ENCODE measurements around the gene UQCR11.

UQCR11 gene

DNA sequence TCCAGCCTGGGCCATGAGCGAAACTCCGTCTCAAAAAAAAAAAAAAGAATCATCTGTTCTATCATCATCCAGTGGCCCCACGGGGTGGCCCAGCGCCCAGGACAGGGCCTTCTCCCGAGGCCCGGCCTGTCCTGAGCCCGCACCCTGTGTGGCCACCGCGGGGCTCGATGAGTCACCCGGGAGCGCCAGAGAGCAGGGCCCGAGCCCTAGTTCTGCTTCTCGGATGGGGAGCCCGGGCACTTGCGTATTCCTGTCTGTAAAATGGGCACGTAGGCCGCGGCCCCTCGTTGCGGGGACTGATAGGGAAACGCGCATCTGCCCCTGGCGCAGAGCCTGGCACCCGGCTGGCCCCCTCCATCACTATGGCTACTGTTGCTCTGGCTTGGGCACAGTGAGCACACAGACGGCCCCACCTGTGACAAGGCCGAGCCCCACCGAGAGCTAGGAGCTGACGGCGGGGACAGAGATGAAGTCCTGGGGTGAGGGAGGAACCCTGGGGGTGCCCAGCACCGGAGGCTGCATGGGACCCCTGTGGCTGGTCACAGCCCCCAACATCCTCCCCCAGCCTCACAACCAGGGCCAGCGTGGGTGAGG lies 21.3 kb upstream of the UQCR11 start:
- TF ChIP-seq TEAD4 (IDR thresholded peaks at IDR 0.05) = no peak
- no peak for TF ChIP-seq TAF1 (IDR thresholded peaks at IDR 0.05; ENCODE audit: low read depth)
- TF ChIP-seq, protein P1, sequence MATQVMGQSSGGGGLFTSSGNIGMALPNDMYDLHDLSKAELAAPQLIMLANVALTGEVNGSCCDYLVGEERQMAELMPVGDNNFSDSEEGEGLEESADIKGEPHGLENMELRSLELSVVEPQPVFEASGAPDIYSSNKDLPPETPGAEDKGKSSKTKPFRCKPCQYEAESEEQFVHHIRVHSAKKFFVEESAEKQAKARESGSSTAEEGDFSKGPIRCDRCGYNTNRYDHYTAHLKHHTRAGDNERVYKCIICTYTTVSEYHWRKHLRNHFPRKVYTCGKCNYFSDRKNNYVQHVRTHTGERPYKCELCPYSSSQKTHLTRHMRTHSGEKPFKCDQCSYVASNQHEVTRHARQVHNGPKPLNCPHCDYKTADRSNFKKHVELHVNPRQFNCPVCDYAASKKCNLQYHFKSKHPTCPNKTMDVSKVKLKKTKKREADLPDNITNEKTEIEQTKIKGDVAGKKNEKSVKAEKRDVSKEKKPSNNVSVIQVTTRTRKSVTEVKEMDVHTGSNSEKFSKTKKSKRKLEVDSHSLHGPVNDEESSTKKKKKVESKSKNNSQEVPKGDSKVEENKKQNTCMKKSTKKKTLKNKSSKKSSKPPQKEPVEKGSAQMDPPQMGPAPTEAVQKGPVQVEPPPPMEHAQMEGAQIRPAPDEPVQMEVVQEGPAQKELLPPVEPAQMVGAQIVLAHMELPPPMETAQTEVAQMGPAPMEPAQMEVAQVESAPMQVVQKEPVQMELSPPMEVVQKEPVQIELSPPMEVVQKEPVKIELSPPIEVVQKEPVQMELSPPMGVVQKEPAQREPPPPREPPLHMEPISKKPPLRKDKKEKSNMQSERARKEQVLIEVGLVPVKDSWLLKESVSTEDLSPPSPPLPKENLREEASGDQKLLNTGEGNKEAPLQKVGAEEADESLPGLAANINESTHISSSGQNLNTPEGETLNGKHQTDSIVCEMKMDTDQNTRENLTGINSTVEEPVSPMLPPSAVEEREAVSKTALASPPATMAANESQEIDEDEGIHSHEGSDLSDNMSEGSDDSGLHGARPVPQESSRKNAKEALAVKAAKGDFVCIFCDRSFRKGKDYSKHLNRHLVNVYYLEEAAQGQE (IDR thresholded peaks at IDR 0.05; ENCODE audit: low read depth) = no peak
- TF ChIP-seq RAD21 (IDR thresholded peaks at IDR 0.05; ENCODE audit: low read depth) = no peak
- TF ChIP-seq FOXM1 (IDR thresholded peaks at IDR 0.05; ENCODE audit: borderline replicate concordance, low read depth) = no peak
- no peak for TF ChIP-seq EGR1 (IDR thresholded peaks at IDR 0.05)
- no peak for TF ChIP-seq TCF12 (IDR thresholded peaks at IDR 0.05; ENCODE audit: low read depth)
- no peak for TF ChIP-seq USF1 (IDR thresholded peaks at IDR 0.05)
- TF ChIP-seq CREB1 (IDR thresholded peaks at IDR 0.05; ENCODE audit: low read depth) = no peak
- no peak for TF ChIP-seq YY1 (IDR thresholded peaks at IDR 0.05; ENCODE audit: low read depth)
- no peak for TF ChIP-seq ZBTB7A (IDR thresholded peaks at IDR 0.05; ENCODE audit: low read depth)
- TF ChIP-seq, protein P2, sequence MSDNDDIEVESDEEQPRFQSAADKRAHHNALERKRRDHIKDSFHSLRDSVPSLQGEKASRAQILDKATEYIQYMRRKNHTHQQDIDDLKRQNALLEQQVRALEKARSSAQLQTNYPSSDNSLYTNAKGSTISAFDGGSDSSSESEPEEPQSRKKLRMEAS (IDR thresholded peaks at IDR 0.05) = no peak
- TF ChIP-seq CEBPB (IDR thresholded peaks at IDR 0.05) = no peak

DNA sequence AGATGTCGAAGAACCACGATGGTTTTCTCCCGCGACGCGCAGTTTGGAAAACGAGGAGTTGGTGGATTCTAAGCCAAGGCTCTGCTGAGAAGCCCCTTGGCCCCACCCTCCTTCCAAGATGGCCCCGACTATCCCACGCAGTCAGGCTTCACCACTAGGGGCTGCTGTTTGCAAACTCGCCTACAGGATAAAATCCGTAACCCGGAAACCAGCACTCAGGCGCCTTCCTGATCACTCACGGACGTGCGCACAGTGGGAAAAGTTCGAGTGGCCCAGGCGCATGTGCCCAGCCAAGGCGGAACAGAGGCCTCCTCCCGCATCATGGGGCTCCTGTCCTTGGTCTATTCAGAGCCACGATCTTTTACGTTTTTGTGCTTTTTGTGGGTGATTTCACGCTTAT lies 19.2 kb upstream of the UQCR11 start:
- TF ChIP-seq ZBTB7A (IDR thresholded peaks at IDR 0.05; ENCODE audit: low read depth) (no peak), RAD21 (IDR thresholded peaks at IDR 0.05; ENCODE audit: low read depth) (peak; percentile 57), YY1 (IDR thresholded peaks at IDR 0.05; ENCODE audit: low read depth) (peak; percentile 86)

GRCh38 chr19:1622541-1622940 lies 17.3 kb upstream of the UQCR11 start:
- TF ChIP-seq USF1 (IDR thresholded peaks at IDR 0.05) = no peak
- TF ChIP-seq YY1 (IDR thresholded peaks at IDR 0.05; ENCODE audit: low read depth) = no peak
- TF ChIP-seq EGR1 (IDR thresholded peaks at IDR 0.05) = no peak
- no peak for TF ChIP-seq TAF1 (IDR thresholded peaks at IDR 0.05; ENCODE audit: low read depth)
- TF ChIP-seq ZBTB7A (IDR thresholded peaks at IDR 0.05; ENCODE audit: low read depth) = no peak

- TF ChIP-seq TCF12 (IDR thresholded peaks at IDR 0.05; ENCODE audit: low read depth) = no peak
- TF ChIP-seq, protein P1 (IDR thresholded peaks at IDR 0.05; ENCODE audit: low read depth) = no peak
- no peak for TF ChIP-seq FOXM1 (IDR thresholded peaks at IDR 0.05; ENCODE audit: borderline replicate concordance, low read depth)
- TF ChIP-seq NFIC (IDR thresholded peaks at IDR 0.05) = no peak
- no peak for TF ChIP-seq CEBPB (IDR thresholded peaks at IDR 0.05)
- TF ChIP-seq YY1 (IDR thresholded peaks at IDR 0.05; ENCODE audit: low read depth) = no peak
Measured at GRCh38 chr19:1622007-1622406, 16.7 kb upstream of the UQCR11 start.

DNA sequence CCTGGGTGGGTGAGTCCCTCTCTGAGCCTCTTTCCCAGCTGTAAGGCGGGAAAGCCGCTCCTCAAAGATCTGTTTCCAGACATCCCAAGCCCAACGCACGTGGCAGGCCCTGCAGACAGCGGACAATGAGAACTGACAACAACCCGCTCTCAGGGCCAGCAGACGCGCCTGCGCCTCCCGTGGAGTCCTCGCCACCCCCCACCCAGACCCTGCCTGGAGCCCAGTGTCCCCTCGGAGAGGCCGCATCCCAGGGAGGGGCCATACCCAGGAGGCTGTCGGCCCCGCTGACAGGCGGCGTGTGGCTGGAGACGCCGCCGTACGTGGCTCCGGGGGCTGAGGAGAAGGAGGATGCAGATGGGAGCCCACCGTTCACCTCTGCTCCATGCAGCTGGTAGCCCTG lies 16.3 kb upstream of the UQCR11 start:
- TF ChIP-seq CREB1 (IDR thresholded peaks at IDR 0.05; ENCODE audit: low read depth) (no peak), TAF1 (IDR thresholded peaks at IDR 0.05; ENCODE audit: low read depth) (no peak), YY1 (IDR thresholded peaks at IDR 0.05; ENCODE audit: low read depth) (no peak), EP300 (IDR thresholded peaks at IDR 0.05; ENCODE audit: borderline replicate concordance) (no peak), USF1 (IDR thresholded peaks at IDR 0.05) (no peak), EGR1 (IDR thresholded peaks at IDR 0.05) (no peak), FOXM1 (IDR thresholded peaks at IDR 0.05; ENCODE audit: borderline replicate concordance, low read depth) (no peak), TCF12 (IDR thresholded peaks at IDR 0.05; ENCODE audit: low read depth) (no peak), NFIC (IDR thresholded peaks at IDR 0.05) (no peak), RAD21 (IDR thresholded peaks at IDR 0.05; ENCODE audit: low read depth) (no peak), ZBTB7A (IDR thresholded peaks at IDR 0.05; ENCODE audit: low read depth) (no peak), TEAD4 (IDR thresholded peaks at IDR 0.05) (no peak), CEBPB (IDR thresholded peaks at IDR 0.05) (no peak)
- TF ChIP-seq, protein P2 (IDR thresholded peaks at IDR 0.05) = no peak
- TF ChIP-seq, protein P1 (IDR thresholded peaks at IDR 0.05; ENCODE audit: low read depth) = no peak
